A673 (cell line): ENCODE data around the gene KIAA0232. TPM values are rescaled to one million over a fixed set of nuclear protein-coding genes. Genes with fewer than 3 reads are reported as not detected.

Experiments
- BruUV-seq: library from RNA; stranded (reverse); fragments of 400-500 nt; replicated peaks from 2 replicates; lab custom pipeline; 2021; lab: Mats Ljungman, UMichigan
- CTCF ChIA-PET: fragments of 300-600 bp; sonication (Branson Sonifier 250); formaldehyde crosslinking; loops from one replicate; lab custom pipeline; 2022; ENCODE audit warnings: antibody characterized with exemption; lab: Charles Lee
- POLR2A ChIA-PET: fragments of 300-600 bp; sonication (Branson Sonifier 250); formaldehyde crosslinking; loops from one replicate; lab custom pipeline; 2022; ENCODE audit warnings: antibody characterized with exemption; ENCODE audit not compliant: low non-redundant PET; lab: Charles Lee
- DNase-seq: peaks from one replicate; pipeline ENCODE4 v3.0.0-alpha.2; 2015; ENCODE audit warnings: low spot score
- H3K27ac ChIP-seq: fragments of 200-600 bp; sonication (generic); 2 replicates; pipeline ENCODE4 v1.5.1; 2016; ENCODE audit warnings: mixed run types, low read depth, mild to moderate bottlenecking, mixed read lengths, antibody characterized with exemption, low read length; ENCODE audit not compliant: poor library complexity, severe bottlenecking
- H3K27me3 ChIP-seq: fragments of 200-600 bp; sonication (generic); replicated peaks from 2 replicates; pipeline ENCODE4 v1.6.1; 2017; ENCODE audit warnings: mixed run types, low read depth, mild to moderate bottlenecking, mixed read lengths, antibody characterized with exemption, low read length; ENCODE audit not compliant: insufficient read depth, poor library complexity
- H3K36me3 ChIP-seq: fragments of 200-600 bp; sonication (generic); 2 replicates; pipeline ENCODE4 v1.6.1; 2016; ENCODE audit warnings: mixed run types, mild to moderate bottlenecking, mixed read lengths, antibody characterized with exemption, low read length; ENCODE audit not compliant: insufficient read depth, poor library complexity, severe bottlenecking
- H3K4me1 ChIP-seq: fragments of 200-600 bp; sonication (generic); 2 replicates; pipeline ENCODE4 v1.6.1; 2017; ENCODE audit warnings: mixed run types, mild to moderate bottlenecking, mixed read lengths, antibody characterized with exemption, low read length; ENCODE audit not compliant: insufficient read depth, poor library complexity, severe bottlenecking
- H3K4me3 ChIP-seq: fragments of 200-600 bp; sonication (generic); 2 replicates; pipeline ENCODE4 v1.5.1; 2016; ENCODE audit warnings: low read depth, mixed run types, mild to moderate bottlenecking, mixed read lengths, low read length; ENCODE audit not compliant: poor library complexity, severe bottlenecking
- H3K9me3 ChIP-seq: fragments of 200-600 bp; sonication (generic); 2 replicates; pipeline ENCODE4 v1.6.1; 2016; ENCODE audit warnings: mixed run types, low read depth, mild to moderate bottlenecking, mixed read lengths, antibody characterized with exemption, low read length; ENCODE audit not compliant: poor library complexity, severe bottlenecking
- CTCF ChIP-seq: fragments of 300-800, 200-600 bp; sonication (generic); conservative IDR thresholded peaks from 2 replicates; pipeline ENCODE4 v1.5.1; 2017; ENCODE audit warnings: low read depth, mild to moderate bottlenecking, antibody characterized with exemption, low read length, moderate library complexity, mixed read lengths
- EZH2 ChIP-seq: fragments of 200-600 bp; sonication (generic); IDR thresholded peaks from 2 replicates; pipeline ENCODE4 v1.6.1; 2017; ENCODE audit warnings: borderline replicate concordance, low read depth, mild to moderate bottlenecking, mixed read lengths, antibody characterized with exemption, low read length; ENCODE audit not compliant: poor library complexity, severe bottlenecking
- intact Hi-C: fragments of 100-400 bp; cut with micrococcal nuclease; formaldehyde crosslinking; loops from one replicate; pipeline ENCODE4 v1.10.0; 2022; ENCODE audit not compliant: unreplicated experiment
- total RNA-seq: library from RNA; stranded (reverse); gene quantifications from 2 replicates; pipeline ENCODE4 v1.2.3, GENCODE V29; 2021

Gene KIAA0232
- total RNA-seq, 1 experiment from 2014 or later = 30.2 TPM

- intact Hi-C loops = no loop called here
Observed at GRCh38 chr4:6824071-6824470, 41.5 kb downstream of the KIAA0232 start.

GRCh38 chr4:6824772-6825402 is 42.4 kb downstream of the KIAA0232 start:
- Histone ChIP-seq H3K27ac (no peak overlapping the region), H3K4me1 (no peaks in the 10 kb centered on the region), H3K4me3 (no peak overlapping the region), H3K36me3 (peaks cover 44% of the 10 kb centered on the region), H3K27me3 (no peaks in the 10 kb centered on the region), H3K9me3 (peaks cover 20% of the 10 kb centered on the region)
- no TSS peak for BruUV-seq
- TF ChIP-seq CTCF = no peak
- TF ChIP-seq EZH2 = no peak
- POLR2A ChIA-PET = no interaction called here
- DNase-seq = no peak
- intact Hi-C loops = no loop called here
- CTCF ChIA-PET = no interaction called here

More at GRCh38 chr4:6824071-6824470, 41.5 kb downstream of the KIAA0232 start:
- no TSS peak for BruUV-seq
- peaks cover 36% of the 10 kb centered on the region for H3K36me3 ChIP-seq
- H3K27ac ChIP-seq = no peak overlapping the region
- H3K4me1 ChIP-seq = no peaks in the 10 kb centered on the region
- ChIA-PET CTCF (no interaction called here), POLR2A (no interaction called here)
- DNase-seq = no peak
- H3K4me3 ChIP-seq = no peak overlapping the region
- no peaks in the 10 kb centered on the region for H3K27me3 ChIP-seq
- peaks cover 26% of the 10 kb centered on the region for H3K9me3 ChIP-seq
- TF ChIP-seq CTCF = no peak
- no peak for TF ChIP-seq EZH2

GRCh38 chr4:6825403-6825802 is 42.9 kb downstream of the KIAA0232 start:
- no peaks in the 10 kb centered on the region for H3K27me3 ChIP-seq
- no TSS peak for BruUV-seq
- CTCF ChIA-PET = no interaction called here
- POLR2A ChIA-PET = no interaction called here
- H3K9me3 ChIP-seq = peaks cover 15% of the 10 kb centered on the region
- no peak overlapping the region for H3K4me3 ChIP-seq
- no peak for TF ChIP-seq EZH2
- no peak for TF ChIP-seq CTCF
- H3K36me3 ChIP-seq = peaks cover 48% of the 10 kb centered on the region
- no peak overlapping the region for H3K27ac ChIP-seq
- no peaks in the 10 kb centered on the region for H3K4me1 ChIP-seq
- intact Hi-C loops = no loop called here
- DNase-seq = no peak
